RWPE2 (cell line): ENCODE measurements around the gene EHBP1.

Experiments used
- ATAC-seq: fragments of 200-7000 bp; cut with Tn5 transposase; 3 replicates; pipeline ENCODE4 v1.9.1; 2021; ENCODE audit warnings: low read depth
- DNase-seq: peaks from one replicate; pipeline ENCODE4 v3.0.0-alpha.2; 2020; ENCODE audit warnings: low spot score
- H3K27ac ChIP-seq: fragments of 450-650 bp; 2 replicates; pipeline ENCODE4 v1.5.1; 2017; ENCODE audit warnings: mild to moderate bottlenecking; ENCODE audit not compliant: poor library complexity, severe bottlenecking
- H3K27me3 ChIP-seq: fragments of 250-450 bp; sonication (Bioruptor Pico); 2 replicates; pipeline ENCODE4 v1.5.1; 2021; ENCODE audit warnings: mild to moderate bottlenecking, moderate library complexity; ENCODE audit not compliant: insufficient read depth, poor library complexity, severe bottlenecking
- H3K36me3 ChIP-seq: fragments of 250-450 bp; sonication (Bioruptor Pico); 2 replicates; pipeline ENCODE4 v1.5.1; 2020; ENCODE audit warnings: low read depth, mild to moderate bottlenecking, moderate library complexity
- H3K4me1 ChIP-seq: fragments of 250-450 bp; sonication (Bioruptor Pico); 2 replicates; pipeline ENCODE4 v1.5.1; 2021; ENCODE audit warnings: mild to moderate bottlenecking, moderate library complexity; ENCODE audit not compliant: insufficient read depth, poor library complexity, severe bottlenecking
- H3K4me3 ChIP-seq: fragments of 250-450 bp; sonication (Bioruptor Pico); 2 replicates; pipeline ENCODE4 v1.5.1; 2021; ENCODE audit warnings: mild to moderate bottlenecking, moderate library complexity; ENCODE audit not compliant: severe bottlenecking
- H3K9me3 ChIP-seq: fragments of 250-450 bp; sonication (Bioruptor Pico); 2 replicates; pipeline ENCODE4 v1.5.1; 2021; ENCODE audit warnings: mild to moderate bottlenecking, moderate library complexity; ENCODE audit not compliant: severe bottlenecking
- CTCF ChIP-seq: fragments of 450-650 bp; IDR thresholded peaks from one replicate; pipeline ENCODE4 v1.5.1; 2017; ENCODE audit warnings: mild to moderate bottlenecking, moderate library complexity; ENCODE audit not compliant: poor library complexity, severe bottlenecking

Gene EHBP1

GRCh38 chr2:62789518-62789917, 84.0 kb downstream of the EHBP1 start:
- peaks cover 47% of the 10 kb centered on the region for H3K4me1 ChIP-seq
- TF ChIP-seq CTCF: no peak

GRCh38 chr2:62789918-62790317, 84.4 kb downstream of the EHBP1 start:
- no peak overlapping the region for H3K4me3 ChIP-seq

More at GRCh38 chr2:62789518-62789917, 84.0 kb downstream of the EHBP1 start:
- no peak for ATAC-seq
- H3K36me3 ChIP-seq: peaks cover 6% of the 10 kb centered on the region; the same call in 1 of the 2 replicates
- no peaks in the 10 kb centered on the region for H3K27me3 ChIP-seq
- no peak for DNase-seq
- H3K27ac ChIP-seq: no peak overlapping the region
- H3K4me3 ChIP-seq: no peak overlapping the region
- H3K9me3 ChIP-seq: no peaks in the 10 kb centered on the region

GRCh38 chr2:62792408-62792807, 86.9 kb downstream of the EHBP1 start:
- ATAC-seq (no peak), DNase-seq (no peak)
- H3K4me3 ChIP-seq: no peak overlapping the region
- TF ChIP-seq CTCF: no peak
- no peaks in the 10 kb centered on the region for H3K27me3 ChIP-seq
- peaks cover 45% of the 10 kb centered on the region for H3K4me1 ChIP-seq
- peaks cover 6% of the 10 kb centered on the region; the same call in 1 of the 2 replicates for H3K36me3 ChIP-seq
- H3K27ac ChIP-seq: no peak overlapping the region
- H3K9me3 ChIP-seq: no peaks in the 10 kb centered on the region

More at GRCh38 chr2:62789918-62790317, 84.4 kb downstream of the EHBP1 start:
- no peaks in the 10 kb centered on the region for H3K27me3 ChIP-seq
- no peak for TF ChIP-seq CTCF
- no peak overlapping the region for H3K27ac ChIP-seq
- H3K4me1 ChIP-seq: peaks cover 51% of the 10 kb centered on the region
- DNase-seq (no peak), ATAC-seq (no peak)
- H3K9me3 ChIP-seq: no peaks in the 10 kb centered on the region
- peaks cover 6% of the 10 kb centered on the region; the same call in 1 of the 2 replicates for H3K36me3 ChIP-seq

GRCh38 chr2:62793213-62793612, 87.7 kb downstream of the EHBP1 start:
- Histone ChIP-seq H3K9me3 (no peaks in the 10 kb centered on the region), H3K4me1 (peaks cover 37% of the 10 kb centered on the region)

More at GRCh38 chr2:62793213-62793612, 87.7 kb downstream of the EHBP1 start:
- ATAC-seq (no peak), DNase-seq (no peak)
- no peak overlapping the region for H3K27ac ChIP-seq
- TF ChIP-seq CTCF: no peak
- no peak overlapping the region for H3K4me3 ChIP-seq
- H3K36me3 ChIP-seq: peaks cover 6% of the 10 kb centered on the region; the same call in 1 of the 2 replicates
- no peaks in the 10 kb centered on the region for H3K27me3 ChIP-seq
